ENCODE measurements around the gene MEIOB. TPM values are rescaled to one million over a fixed set of nuclear protein-coding genes. Genes with fewer than 3 reads are reported as not detected.
"Not testable (repeated sequence)": the region's sequence is repeated elsewhere in the genome, so short reads cannot be mapped to it uniquely, and the experiment has no call there.

The MEIOB gene
- total RNA-seq, 1 experiment from 2014 or later, result not detected

DNA sequence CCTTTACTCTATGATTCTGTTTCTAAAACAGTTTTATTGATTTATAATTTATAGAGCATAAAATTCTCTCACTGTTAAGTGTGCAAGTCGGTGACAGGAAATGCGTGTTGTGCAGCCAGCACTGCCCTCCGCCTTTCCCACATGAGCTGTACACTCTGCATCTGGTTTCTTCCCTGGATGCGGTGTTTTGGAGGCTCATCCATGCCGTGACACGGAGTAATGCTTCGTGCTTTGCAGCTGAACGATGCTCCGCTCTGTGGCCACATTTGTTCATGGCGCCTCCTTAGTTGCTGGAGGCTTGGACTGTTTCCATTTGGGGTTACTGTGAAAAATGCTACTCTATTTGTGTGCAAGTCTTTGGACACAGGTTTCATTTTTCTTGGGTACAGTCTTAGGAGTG lies 71.3 kb downstream of the MEIOB start:
- H3K9me3 ChIP-seq (replicated peaks), result peaks cover 4% of the 10 kb centered on the region; the same call in 1 of the 2 replicates
- H3K27ac ChIP-seq, result no peak overlapping the region
- no peaks in the 10 kb centered on the region for H3K36me3 ChIP-seq
- no peaks in the 10 kb centered on the region for H3K27me3 ChIP-seq
- DNase-seq, result no peak
- no peaks in the 10 kb centered on the region for H3K4me1 ChIP-seq
- H3K4me3 ChIP-seq, result no peak overlapping the region

GRCh38 chr16:1799263-1799662 lies 72.7 kb downstream of the MEIOB start:
- not testable (repeated sequence) for H3K4me3 ChIP-seq; H3K9me3 ChIP-seq (replicated peaks); H3K27ac ChIP-seq; DNase-seq; H3K4me1 ChIP-seq; H3K36me3 ChIP-seq; H3K27me3 ChIP-seq

- no peak overlapping the region for H3K27ac ChIP-seq
- H3K4me1 ChIP-seq, result peaks cover 9% of the 10 kb centered on the region; the same call in 1 of the 2 replicates
- no peaks in the 10 kb centered on the region for H3K36me3 ChIP-seq
- no peak overlapping the region for H3K4me3 ChIP-seq
- DNase-seq, result peak in 1 of 2 experiments; percentile 18
- H3K27me3 ChIP-seq, result no peaks in the 10 kb centered on the region
- peaks cover 4% of the 10 kb centered on the region; the same call in 1 of the 2 replicates for H3K9me3 ChIP-seq (replicated peaks)
These were observed 76.9 kb downstream of the MEIOB start for GRCh38 chr16:1794908-1795666.

DNA sequence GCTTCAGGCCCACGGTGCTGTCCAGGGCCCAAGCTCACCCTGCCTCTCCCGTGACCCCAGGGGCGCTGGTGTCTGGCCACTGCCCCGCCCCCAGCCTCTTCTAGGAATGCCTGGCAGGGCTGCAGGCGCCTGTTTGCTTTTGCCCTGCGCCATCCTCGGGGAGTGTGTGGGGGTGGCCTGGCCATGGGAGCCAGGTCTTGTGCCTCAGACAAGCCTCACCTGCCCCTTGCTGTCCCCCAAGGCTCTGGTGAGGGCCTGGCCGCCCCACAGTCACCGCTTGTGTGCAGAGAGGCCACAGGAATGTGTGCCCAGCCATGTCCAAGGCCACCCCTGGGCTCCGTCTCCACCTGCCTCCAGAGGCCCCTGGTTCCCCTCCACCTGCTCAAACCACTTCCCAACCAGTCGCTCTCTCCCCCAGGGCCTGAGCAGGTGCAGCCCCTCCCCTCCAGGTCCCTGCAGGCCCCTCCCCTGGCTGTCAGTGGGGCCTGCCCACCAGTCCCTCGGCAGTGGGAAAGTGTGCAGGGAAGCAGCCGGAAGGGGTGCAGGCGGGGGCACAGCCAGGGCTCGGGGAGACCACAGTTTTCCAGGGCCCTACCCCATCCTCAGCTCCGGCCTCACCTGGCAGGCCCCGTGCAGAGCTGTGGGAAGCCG lies 77.6 kb downstream of the MEIOB start:
- H3K36me3 ChIP-seq, result peaks cover under 1% of the 10 kb centered on the region; the same call in 1 of the 2 replicates
- H3K4me1 ChIP-seq, result peaks cover 9% of the 10 kb centered on the region; the same call in 1 of the 2 replicates
- H3K27me3 ChIP-seq, result no peaks in the 10 kb centered on the region
- H3K27ac ChIP-seq, result no peak overlapping the region
- H3K9me3 ChIP-seq (replicated peaks), result peaks cover 4% of the 10 kb centered on the region; the same call in 1 of the 2 replicates
- peak in 1 of 2 experiments; percentile 20 for DNase-seq
- H3K4me3 ChIP-seq, result no peak overlapping the region

DNA sequence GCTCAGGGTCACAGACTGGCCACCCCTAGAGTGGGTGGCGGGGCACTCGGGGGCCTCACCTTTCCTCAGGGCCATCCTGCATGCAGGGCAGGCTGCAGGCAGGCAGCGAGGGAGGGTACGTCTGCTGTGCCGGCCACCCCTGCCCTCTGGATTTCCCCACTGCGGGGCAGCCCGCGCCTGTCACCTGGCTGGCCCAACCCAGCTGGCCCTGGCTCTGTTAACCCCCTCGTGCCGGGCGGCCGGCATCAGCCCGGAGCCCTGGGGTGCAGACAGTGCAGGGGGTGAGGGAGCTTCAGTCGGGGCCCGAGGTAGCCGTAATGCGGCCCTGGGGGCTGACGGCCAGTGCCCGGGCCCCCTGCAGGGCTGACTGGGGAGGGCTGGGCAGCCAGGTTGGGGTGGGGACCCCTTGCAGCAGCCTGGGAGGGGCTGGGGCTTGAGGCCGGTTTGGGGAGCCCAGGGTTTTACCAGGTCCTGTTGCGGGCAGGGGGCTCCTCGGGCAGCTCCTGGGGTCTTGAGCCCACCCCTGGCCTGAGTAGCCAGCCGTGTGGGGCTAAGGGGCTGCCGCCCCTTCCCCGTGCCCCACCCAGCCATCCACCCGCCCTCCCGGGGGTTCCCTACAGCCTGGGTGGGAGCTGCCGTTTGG lies 78.3 kb downstream of the MEIOB start, which contains the start of gene IGFALS:
IGFALS (minus strand) TSS at position 128 of the 643 bp plus-strand sequence; CDS start at position 75, 53 bp downstream.
- no peak for DNase-seq
- peaks cover 3% of the 10 kb centered on the region; the same call in 1 of the 2 replicates for H3K36me3 ChIP-seq
- no peak within 1 kb of the TSS for H3K27ac ChIP-seq
- H3K9me3 ChIP-seq (replicated peaks), result peaks cover 4% of the 10 kb centered on the region; the same call in 1 of the 2 replicates
- H3K27me3 ChIP-seq, result no peaks in the 10 kb centered on the region
- H3K4me3 ChIP-seq, result no peak within 1 kb of the TSS
- H3K4me1 ChIP-seq, result peaks cover 9% of the 10 kb centered on the region; the same call in 1 of the 2 replicates

DNA sequence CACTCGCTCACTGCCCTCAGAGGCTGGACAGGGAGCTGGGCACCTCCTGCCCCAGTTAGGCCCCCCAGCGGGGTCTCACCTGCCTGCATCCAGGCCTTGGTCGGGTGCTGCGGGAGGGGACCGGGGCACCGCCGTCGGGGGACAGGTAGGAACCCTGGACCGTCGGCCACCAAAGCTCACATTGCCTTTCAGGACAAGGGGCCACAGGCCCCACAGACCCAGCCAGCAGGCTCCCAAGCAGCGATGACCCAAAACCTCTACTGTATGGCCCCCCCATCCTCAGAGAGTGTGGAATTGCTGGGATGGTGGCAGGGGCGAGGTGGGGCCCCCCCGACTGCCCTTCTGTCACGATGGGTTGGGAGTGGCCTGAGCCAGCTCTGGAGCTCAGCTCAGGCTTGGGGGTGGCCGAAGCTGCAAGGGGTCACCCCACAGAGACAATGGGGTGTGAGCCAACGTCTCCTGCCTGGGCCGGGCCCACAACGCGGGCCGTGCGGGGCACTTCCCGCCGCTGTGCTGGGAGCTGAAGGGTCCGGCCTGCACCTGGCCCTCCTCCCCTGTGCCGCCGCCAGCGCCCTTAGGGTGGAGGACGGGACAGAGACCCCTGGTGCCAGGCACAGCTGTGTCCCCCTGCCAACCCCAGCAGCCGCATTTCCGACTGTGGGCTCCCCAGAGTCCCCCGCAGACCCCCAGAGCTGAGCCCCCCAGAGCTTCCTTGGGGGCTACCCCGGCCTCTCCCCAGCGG lies 79.0 kb downstream of the MEIOB start:
- H3K27ac ChIP-seq, result no peak overlapping the region
- no peaks in the 10 kb centered on the region for H3K27me3 ChIP-seq
- no peak overlapping the region for H3K4me3 ChIP-seq
- peaks cover 3% of the 10 kb centered on the region; the same call in 1 of the 2 replicates for H3K9me3 ChIP-seq (replicated peaks)
- peaks cover 3% of the 10 kb centered on the region; the same call in 1 of the 2 replicates for H3K36me3 ChIP-seq
- H3K4me1 ChIP-seq, result peaks cover 9% of the 10 kb centered on the region; the same call in 1 of the 2 replicates
- no peak for DNase-seq

- H3K9me3 ChIP-seq (replicated peaks), result no peaks in the 10 kb centered on the region
- no peak for DNase-seq
These were observed 79.8 kb downstream of the MEIOB start for GRCh38 chr16:1791943-1792812.

GRCh38 chr16:1791256-1791942 lies 80.6 kb downstream of the MEIOB start:
- Histone ChIP-seq H3K27ac (no peak overlapping the region), H3K9me3 (replicated peaks) (no peaks in the 10 kb centered on the region), H3K4me1 (peaks cover 9% of the 10 kb centered on the region; the same call in 1 of the 2 replicates), H3K36me3 (peaks cover 3% of the 10 kb centered on the region), H3K4me3 (no peak overlapping the region), H3K27me3 (no peaks in the 10 kb centered on the region)
- no peak for DNase-seq

More at GRCh38 chr16:1791943-1792812, 79.8 kb downstream of the MEIOB start:
- H3K4me1 ChIP-seq, result peaks cover 9% of the 10 kb centered on the region; the same call in 1 of the 2 replicates
- H3K27me3 ChIP-seq, result no peaks in the 10 kb centered on the region
- H3K27ac ChIP-seq, result no peak overlapping the region
- no peak overlapping the region for H3K4me3 ChIP-seq
- peaks cover 3% of the 10 kb centered on the region; the same call in 1 of the 2 replicates for H3K36me3 ChIP-seq

- peaks cover 3% of the 10 kb centered on the region for H3K36me3 ChIP-seq
- no peak for DNase-seq
- H3K9me3 ChIP-seq (replicated peaks), result no peaks in the 10 kb centered on the region
- H3K27ac ChIP-seq, result no peak overlapping the region
- H3K4me1 ChIP-seq, result peaks cover 9% of the 10 kb centered on the region; the same call in 1 of the 2 replicates
- no peaks in the 10 kb centered on the region for H3K27me3 ChIP-seq
- H3K4me3 ChIP-seq, result no peak overlapping the region
These were observed 81.2 kb downstream of the MEIOB start for GRCh38 chr16:1790611-1791255.

DNA sequence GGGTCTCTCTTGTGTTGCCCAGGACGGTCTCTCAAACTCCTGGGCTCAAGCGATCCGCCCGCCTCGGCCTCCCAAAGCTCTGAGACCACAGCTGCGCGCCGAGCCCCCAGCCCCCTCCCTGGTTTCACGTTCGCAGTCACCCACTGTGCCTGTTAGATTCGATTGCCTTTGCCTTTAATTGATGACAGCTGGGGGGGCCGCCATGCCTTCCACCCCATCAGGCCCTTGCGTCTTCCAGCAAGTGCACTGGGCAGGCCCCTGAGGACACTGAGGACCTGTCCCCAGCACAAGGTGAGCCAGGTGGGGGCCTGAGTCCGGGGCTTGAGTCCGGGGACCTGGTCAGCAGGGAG lies 81.7 kb downstream of the MEIOB start:
- no peak overlapping the region for H3K27ac ChIP-seq
- DNase-seq, result no peak
- H3K4me1 ChIP-seq, result peaks cover 9% of the 10 kb centered on the region; the same call in 1 of the 2 replicates
- H3K36me3 ChIP-seq, result peaks cover 3% of the 10 kb centered on the region
- H3K9me3 ChIP-seq (replicated peaks), result no peaks in the 10 kb centered on the region
- H3K4me3 ChIP-seq, result no peak overlapping the region
- no peaks in the 10 kb centered on the region for H3K27me3 ChIP-seq

GRCh38 chr16:1789643-1790045 lies 82.3 kb downstream of the MEIOB start:
- no peaks in the 10 kb centered on the region for H3K9me3 ChIP-seq (replicated peaks)
- H3K27ac ChIP-seq, result no peak overlapping the region
- H3K27me3 ChIP-seq, result no peaks in the 10 kb centered on the region
- no peak overlapping the region for H3K4me3 ChIP-seq
- H3K36me3 ChIP-seq, result peaks cover 3% of the 10 kb centered on the region
- no peak for DNase-seq
- peaks cover 5% of the 10 kb centered on the region; the same call in 1 of the 2 replicates for H3K4me1 ChIP-seq

DNA sequence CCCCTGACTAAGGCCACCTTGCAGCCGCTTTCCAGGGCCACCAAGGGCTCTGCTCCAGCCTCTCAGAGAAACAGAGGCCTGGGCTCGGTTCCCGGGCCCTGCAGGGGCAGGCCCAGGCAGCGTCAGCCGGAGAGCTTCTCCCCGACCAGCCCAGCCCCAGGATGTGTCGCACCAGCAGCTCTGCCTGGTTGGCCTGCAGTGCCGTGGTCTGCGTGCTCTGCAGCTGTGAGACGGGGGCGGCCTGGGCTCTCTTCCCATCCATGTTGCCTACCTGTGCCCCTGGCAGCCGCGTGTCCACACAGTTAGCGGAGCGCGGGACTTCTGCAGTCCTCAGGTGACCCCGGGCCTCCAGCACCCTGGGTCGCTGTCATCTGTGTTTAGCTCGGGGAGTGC lies 83.3 kb downstream of the MEIOB start:
- Histone ChIP-seq H3K9me3 (replicated peaks) (no peaks in the 10 kb centered on the region), H3K36me3 (peaks cover 3% of the 10 kb centered on the region), H3K27ac (no peak overlapping the region), H3K27me3 (no peaks in the 10 kb centered on the region), H3K4me3 (no peak overlapping the region), H3K4me1 (no peaks in the 10 kb centered on the region)
- DNase-seq, result peak in 1 of 2 experiments; percentile 1

Measured in SJCRH30 (cell line).